ENCODE data around the gene TCF4.

DNA sequence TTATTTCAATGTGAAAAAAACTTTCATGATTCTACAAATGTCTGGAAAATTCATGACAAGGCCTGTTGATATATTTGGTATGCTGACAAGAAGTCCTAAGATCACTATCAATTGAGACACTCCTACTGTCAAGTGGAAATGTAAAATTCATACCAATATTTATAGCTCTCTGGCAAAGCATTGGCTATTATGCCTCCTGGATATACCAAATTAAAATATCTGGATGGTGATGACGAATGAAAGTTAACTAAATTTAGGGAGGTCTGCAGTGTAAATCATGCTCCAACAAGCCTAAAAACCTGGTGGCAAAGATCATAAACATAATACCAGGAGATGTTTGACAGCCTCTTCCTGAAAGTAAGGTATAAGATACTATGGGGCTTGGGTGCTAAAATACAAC is 41.1 kb upstream of the TCF4 start:
- TF ChIP-seq POLR2AphosphoS5 (IDR thresholded peaks at IDR 0.05; ENCODE audit: low read depth) (no peak), GABPA (IDR thresholded peaks at IDR 0.05; ENCODE audit: low read depth) (no peak), SPI1 (IDR thresholded peaks at IDR 0.05; ENCODE audit: borderline replicate concordance, low read depth) (no peak)
- TF ChIP-seq, protein P1, sequence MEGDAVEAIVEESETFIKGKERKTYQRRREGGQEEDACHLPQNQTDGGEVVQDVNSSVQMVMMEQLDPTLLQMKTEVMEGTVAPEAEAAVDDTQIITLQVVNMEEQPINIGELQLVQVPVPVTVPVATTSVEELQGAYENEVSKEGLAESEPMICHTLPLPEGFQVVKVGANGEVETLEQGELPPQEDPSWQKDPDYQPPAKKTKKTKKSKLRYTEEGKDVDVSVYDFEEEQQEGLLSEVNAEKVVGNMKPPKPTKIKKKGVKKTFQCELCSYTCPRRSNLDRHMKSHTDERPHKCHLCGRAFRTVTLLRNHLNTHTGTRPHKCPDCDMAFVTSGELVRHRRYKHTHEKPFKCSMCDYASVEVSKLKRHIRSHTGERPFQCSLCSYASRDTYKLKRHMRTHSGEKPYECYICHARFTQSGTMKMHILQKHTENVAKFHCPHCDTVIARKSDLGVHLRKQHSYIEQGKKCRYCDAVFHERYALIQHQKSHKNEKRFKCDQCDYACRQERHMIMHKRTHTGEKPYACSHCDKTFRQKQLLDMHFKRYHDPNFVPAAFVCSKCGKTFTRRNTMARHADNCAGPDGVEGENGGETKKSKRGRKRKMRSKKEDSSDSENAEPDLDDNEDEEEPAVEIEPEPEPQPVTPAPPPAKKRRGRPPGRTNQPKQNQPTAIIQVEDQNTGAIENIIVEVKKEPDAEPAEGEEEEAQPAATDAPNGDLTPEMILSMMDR (IDR thresholded peaks at IDR 0.05; ENCODE audit: insufficient read depth, low read length): no peak
- TF ChIP-seq, protein P2, sequence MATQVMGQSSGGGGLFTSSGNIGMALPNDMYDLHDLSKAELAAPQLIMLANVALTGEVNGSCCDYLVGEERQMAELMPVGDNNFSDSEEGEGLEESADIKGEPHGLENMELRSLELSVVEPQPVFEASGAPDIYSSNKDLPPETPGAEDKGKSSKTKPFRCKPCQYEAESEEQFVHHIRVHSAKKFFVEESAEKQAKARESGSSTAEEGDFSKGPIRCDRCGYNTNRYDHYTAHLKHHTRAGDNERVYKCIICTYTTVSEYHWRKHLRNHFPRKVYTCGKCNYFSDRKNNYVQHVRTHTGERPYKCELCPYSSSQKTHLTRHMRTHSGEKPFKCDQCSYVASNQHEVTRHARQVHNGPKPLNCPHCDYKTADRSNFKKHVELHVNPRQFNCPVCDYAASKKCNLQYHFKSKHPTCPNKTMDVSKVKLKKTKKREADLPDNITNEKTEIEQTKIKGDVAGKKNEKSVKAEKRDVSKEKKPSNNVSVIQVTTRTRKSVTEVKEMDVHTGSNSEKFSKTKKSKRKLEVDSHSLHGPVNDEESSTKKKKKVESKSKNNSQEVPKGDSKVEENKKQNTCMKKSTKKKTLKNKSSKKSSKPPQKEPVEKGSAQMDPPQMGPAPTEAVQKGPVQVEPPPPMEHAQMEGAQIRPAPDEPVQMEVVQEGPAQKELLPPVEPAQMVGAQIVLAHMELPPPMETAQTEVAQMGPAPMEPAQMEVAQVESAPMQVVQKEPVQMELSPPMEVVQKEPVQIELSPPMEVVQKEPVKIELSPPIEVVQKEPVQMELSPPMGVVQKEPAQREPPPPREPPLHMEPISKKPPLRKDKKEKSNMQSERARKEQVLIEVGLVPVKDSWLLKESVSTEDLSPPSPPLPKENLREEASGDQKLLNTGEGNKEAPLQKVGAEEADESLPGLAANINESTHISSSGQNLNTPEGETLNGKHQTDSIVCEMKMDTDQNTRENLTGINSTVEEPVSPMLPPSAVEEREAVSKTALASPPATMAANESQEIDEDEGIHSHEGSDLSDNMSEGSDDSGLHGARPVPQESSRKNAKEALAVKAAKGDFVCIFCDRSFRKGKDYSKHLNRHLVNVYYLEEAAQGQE (IDR thresholded peaks at IDR 0.05; ENCODE audit: insufficient replicate concordance, low read depth): no peak

All from HL-60 (cell line).